GM18861 (cell line): ENCODE results near the gene PLEKHA5.

Source experiments
- ATAC-seq: cut with Tn5 transposase; IDR thresholded peaks from one replicate; pipeline ENCODE4 v1.9.1; 2021; ENCODE audit not compliant: unreplicated experiment

Gene PLEKHA5

GRCh38 chr12:19230299-19230866 is 100.8 kb downstream of the PLEKHA5 start:
- no peak for ATAC-seq

- no peak for ATAC-seq
Measured at GRCh38 chr12:19230896-19231295, 101.4 kb downstream of the PLEKHA5 start.

- ATAC-seq = no peak
Measured at GRCh38 chr12:19234171-19234704, 104.7 kb downstream of the PLEKHA5 start.

- no peak for ATAC-seq
Measured at GRCh38 chr12:19234981-19235871, 105.7 kb downstream of the PLEKHA5 start.

DNA sequence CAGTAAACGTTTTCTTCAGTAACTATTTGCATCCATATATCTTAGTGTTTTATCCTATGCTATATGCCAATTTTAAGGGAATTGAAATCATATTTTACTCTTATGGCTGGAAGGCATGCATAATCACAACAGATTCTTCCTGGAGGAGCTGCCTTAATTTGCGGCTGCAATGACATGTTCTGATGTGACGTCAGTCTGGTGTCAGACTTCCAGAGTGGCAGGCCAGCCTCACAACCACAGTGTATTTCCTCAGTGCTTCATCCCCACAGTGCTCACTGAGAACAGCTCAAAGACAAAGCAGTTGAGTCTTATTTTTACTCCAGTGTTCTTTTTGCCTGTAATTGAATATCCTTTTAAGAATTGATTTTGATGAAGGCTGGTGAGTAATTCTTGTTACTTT is 107.1 kb downstream of the PLEKHA5 start:
- ATAC-seq = no peak

DNA sequence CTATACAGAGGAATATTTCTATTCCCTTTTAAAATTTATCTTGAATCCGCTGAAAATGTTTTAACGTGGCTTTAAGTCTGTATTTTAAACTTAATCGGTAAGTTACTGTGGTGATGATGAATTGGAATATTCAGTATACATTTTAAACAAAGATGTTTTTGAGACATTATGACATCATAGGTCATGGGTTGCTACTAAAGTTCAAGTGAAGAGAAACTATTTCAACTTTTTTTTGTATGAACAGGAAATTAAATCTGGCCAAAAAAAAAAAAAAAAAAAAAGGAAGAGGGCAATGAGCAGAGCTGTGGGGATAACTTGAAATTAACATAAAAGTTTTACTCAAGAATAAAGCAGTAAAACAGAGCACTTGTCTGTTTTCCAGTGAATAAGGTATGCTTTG is 109.0 kb downstream of the PLEKHA5 start:
- ATAC-seq = no peak

DNA sequence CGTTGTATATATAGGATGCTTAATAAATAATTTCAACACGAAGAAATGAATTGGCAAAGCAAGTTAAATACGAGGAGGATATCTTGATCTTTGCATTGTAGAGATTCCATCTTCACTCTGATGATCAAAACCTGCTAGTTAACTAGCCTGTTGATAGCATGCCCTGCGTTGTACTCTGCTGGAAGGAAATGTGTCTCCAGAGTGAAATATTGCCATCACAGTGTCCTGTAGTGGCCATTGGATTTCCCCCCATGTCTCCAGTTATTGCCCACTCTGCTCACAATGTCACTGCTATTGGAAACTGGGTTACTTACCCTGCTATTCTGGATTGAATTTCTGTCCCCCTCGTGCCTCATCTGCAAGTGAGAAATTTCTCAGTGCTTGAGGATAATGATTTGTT is 109.6 kb downstream of the PLEKHA5 start:
- ATAC-seq = no peak

DNA sequence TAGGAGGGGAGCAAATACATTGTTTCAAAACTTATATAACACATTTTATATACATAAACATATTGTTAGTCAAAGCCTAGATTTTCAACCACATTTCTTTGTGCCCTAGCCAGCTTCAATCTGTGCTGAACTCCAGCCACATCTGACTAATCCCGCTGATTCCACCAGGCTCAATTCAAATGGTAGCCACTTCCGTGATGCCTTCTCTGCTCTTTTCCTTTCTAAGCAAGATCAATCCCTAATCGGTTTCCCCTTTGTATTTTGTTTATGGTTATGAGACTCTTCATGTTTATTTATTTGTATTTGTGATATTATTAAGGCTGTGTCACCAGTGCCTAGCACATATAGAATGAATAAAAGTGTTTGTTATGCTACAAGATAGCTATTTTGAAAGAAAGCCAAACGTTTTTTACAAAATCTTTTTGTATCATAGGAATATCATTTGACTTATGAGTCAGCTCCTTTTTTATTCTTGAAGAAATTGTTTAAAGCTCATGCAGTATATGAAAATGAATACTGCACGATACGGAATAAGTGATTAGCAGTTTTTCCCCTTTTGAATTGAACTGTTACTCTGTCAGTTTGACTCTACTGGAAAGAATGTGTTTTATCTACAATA is 110.2 kb downstream of the PLEKHA5 start:
- no peak for ATAC-seq

DNA sequence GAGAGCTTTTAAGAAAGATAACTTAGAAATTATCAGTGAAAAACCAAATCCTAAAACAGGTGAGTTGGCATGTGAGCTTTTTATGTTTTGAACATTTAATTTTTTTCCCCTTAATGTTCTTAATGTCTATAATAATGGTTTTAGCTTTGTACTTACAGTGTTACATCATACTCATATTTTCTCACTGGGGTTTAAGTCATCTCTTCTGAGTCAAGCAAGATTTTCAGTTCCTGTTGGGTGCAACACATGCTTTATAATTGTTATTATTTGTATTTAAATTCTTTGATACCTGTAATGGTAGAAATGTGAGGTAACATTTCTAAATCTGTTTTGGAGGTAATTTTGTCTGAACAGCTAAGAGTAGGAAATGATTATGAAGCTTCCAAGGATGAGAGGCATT is 113.0 kb downstream of the PLEKHA5 start:
- no peak for ATAC-seq

DNA sequence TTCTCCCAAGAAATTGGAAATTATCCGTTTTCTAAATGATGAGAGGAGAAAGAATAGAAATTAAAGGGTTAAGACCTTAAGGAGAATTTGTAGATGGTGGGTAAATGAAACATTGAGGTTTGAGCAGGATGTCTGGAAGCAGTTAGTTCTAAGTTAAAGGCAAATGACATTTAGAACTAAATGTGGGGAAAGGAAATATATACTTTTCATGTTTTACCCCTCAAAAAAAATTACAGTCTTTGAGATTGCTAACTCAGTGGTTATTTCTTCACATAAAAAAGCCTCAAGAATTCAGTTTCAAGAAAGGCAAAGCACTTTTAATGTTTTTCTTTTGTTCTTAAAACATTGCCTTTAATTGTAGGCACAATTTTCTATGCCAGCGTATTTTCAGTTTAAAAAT is 114.0 kb downstream of the PLEKHA5 start:
- ATAC-seq = no peak

- no peak for ATAC-seq
Measured at GRCh38 chr12:19244312-19244711, 114.8 kb downstream of the PLEKHA5 start.

DNA sequence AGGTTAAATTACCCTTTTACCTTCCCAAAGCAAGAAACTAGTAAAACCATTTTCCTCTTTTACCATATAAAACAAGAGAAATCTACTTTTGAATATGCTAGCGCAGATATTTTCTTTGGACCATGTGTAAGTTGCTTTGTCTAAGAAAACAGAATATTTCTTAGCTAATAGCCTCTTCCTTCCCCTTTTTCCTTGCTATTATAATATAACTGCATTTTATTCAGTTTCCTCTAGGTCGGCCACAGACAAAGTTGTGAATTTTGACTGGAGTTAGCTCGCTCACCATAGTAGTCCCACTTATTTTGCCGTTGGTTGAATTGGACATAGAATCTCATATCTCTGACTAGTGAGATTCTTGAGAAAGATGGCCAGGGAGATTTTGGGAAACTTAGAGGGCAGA is 115.6 kb downstream of the PLEKHA5 start:
- ATAC-seq = no peak

GRCh38 chr12:19245666-19246065 is 116.1 kb downstream of the PLEKHA5 start:
- ATAC-seq = no peak

- ATAC-seq = no peak
Measured at GRCh38 chr12:19246933-19247332, 117.4 kb downstream of the PLEKHA5 start.

GRCh38 chr12:19248929-19249602 is 119.5 kb downstream of the PLEKHA5 start:
- ATAC-seq = no peak

DNA sequence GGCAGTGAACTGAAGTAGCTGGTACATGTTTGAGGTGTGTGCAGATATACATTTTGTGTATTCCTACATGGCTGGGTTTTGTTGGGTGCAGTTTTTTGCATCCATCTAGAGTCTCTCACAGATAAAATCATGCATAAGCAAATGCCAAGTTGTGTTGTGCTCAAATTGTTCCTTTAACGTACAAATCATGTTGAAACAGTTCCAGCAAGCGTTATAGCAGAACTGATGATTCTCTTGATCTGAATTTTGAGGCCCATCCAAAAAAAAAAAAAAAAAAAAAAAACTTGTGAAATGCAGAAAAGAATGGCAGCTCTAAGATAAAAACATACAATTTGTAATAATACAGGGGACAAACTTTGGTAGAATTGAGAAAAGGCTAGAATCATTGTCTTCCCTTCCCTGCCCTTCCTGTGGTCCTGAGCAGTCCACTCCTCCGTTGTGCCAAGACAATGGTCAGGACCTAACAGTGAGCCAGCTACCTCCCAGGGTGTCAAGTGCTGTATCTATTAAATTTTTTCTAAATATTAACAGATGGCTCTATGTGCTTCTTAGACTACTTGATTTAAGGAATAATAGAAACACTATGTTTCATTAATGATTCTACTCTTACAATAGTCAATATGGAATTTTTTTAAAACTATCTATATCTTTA is 122.1 kb downstream of the PLEKHA5 start:
- ATAC-seq = no peak

DNA sequence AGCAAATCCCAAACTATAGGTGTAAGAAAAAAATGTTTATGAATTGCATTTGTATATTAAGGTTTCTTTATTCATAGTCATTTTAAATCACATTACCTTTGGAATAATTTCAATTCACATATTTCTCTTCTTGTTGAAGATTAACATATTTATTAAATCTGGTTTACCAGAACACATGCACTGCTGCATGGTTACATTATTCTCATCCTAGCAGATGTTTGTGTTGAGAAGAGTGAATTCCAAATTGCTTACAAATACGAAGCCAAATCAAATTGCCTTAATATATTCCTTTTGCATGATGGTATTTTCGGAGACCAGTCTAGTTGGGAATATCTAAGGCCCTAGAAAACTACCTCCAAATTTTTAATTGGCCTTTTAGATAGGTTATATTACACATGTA is 130.6 kb downstream of the PLEKHA5 start:
- ATAC-seq = no peak

DNA sequence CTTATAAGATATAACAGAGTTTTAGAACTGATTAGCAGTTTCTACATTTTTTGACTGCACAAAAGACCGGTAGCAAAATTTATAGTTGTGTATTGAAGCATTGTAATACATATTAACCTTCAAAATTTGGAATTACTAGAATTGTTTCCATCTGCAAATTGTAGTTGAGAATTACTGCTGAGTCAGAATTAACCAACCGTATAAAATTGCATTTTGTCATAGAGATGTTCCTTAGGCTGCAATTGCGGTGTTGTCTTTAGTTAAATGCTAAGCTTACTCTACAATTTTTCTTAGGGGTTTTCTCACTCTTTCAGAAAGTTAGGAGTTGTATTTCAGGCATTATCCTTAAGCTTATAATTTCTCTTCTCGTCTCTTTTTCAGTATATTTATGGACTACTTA is 132.2 kb downstream of the PLEKHA5 start:
- ATAC-seq = no peak

DNA sequence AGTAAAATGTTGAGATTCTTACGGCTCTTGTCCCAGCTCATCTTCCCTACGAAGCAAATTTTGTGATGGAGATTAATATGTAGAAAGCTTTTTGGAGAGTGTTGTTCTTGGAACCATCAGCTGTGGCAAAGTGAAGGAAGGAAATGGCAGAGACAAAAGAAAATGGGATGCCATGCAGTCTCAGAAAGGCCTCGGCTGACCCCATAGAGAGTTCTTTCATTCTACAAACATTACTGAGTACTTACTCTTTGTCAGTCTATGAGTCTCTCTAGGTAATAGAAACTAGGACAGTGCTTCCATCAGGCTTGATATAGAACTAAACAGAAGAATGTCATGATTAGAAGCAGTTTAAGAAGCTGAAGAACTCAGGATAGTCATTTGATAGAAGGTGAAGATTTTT is 134.1 kb downstream of the PLEKHA5 start:
- no peak for ATAC-seq

- no peak for ATAC-seq
Measured at GRCh38 chr12:19273482-19274330, 144.2 kb downstream of the PLEKHA5 start.
